GM23338 (cell line): ENCODE measurements around the gene CNGB1. TPM values are rescaled to one million over a fixed set of nuclear protein-coding genes. Genes with fewer than 3 reads are reported as not detected.

Experiments
- ATAC-seq: fragments of 200-7000 bp; cut with Tn5 transposase; 3 replicates; pipeline ENCODE4 v1.9.1; 2020
- DNase-seq: peaks from one replicate; pipeline ENCODE4 v3.0.0-alpha.2; 2015; ENCODE audit warnings: low spot score
- H2AFZ ChIP-seq: fragments of 200-600 bp; sonication (generic); 2 replicates; pipeline ENCODE4 v1.8.0; 2016; ENCODE audit warnings: antibody characterized with exemption, mild to moderate bottlenecking, moderate library complexity
- H3F3A ChIP-seq: fragments of 200-600 bp; sonication (generic); replicated peaks from 2 replicates; pipeline ENCODE4 v1.8.0; 2017; ENCODE audit warnings: antibody characterized with exemption, mixed run types, low read depth
- H3K27ac ChIP-seq: fragments of 200-600 bp; sonication (generic); 2 replicates; pipeline ENCODE4 v1.6.1; 2016; ENCODE audit warnings: low read depth
- H3K27me3 ChIP-seq: fragments of 200-600 bp; sonication (generic); 2 replicates; pipeline ENCODE4 v1.8.0; 2016; ENCODE audit warnings: mild to moderate bottlenecking, mixed run types, moderate library complexity; ENCODE audit not compliant: insufficient read depth
- H3K36me3 ChIP-seq: fragments of 200-600 bp; sonication (generic); 2 replicates; pipeline ENCODE4 v1.8.0; 2016; ENCODE audit warnings: mild to moderate bottlenecking; ENCODE audit not compliant: insufficient read depth
- H3K4me1 ChIP-seq: fragments of 200-600 bp; sonication (generic); 2 replicates; pipeline ENCODE4 v1.8.0; 2016; ENCODE audit warnings: mild to moderate bottlenecking, moderate library complexity; ENCODE audit not compliant: insufficient read depth
- H3K4me2 ChIP-seq: fragments of 200-600 bp; sonication (generic); 2 replicates; pipeline ENCODE4 v1.7.1; 2017; ENCODE audit warnings: mixed run types
- H3K4me3 ChIP-seq: fragments of 200-600 bp; sonication (generic); 2 replicates; pipeline ENCODE4 v1.6.1; 2016; ENCODE audit warnings: mixed run types
- H3K79me2 ChIP-seq: fragments of 200-600 bp; sonication (generic); replicated peaks from 2 replicates; pipeline ENCODE4 v1.8.0; 2017; ENCODE audit warnings: mild to moderate bottlenecking; ENCODE audit not compliant: insufficient read depth
- H3K9me2 ChIP-seq: fragments of 200-600 bp; sonication (generic); 2 replicates; pipeline ENCODE4 v1.8.0; 2017; ENCODE audit not compliant: insufficient read depth
- H4K20me1 ChIP-seq: fragments of 200-600 bp; sonication (generic); replicated peaks from 2 replicates; pipeline ENCODE4 v1.8.0; 2017; ENCODE audit warnings: mild to moderate bottlenecking; ENCODE audit not compliant: insufficient read depth
- H3K27ac Mint-ChIP-seq: 2 replicates; pipeline ENCODE4 v1.8.0; 2020; ENCODE audit warnings: inconsistent platforms, mild to moderate bottlenecking, moderate library complexity, mixed read lengths
- H3K27me3 Mint-ChIP-seq: 3 replicates; pipeline ENCODE4 v1.8.0; 2022; ENCODE audit warnings: low read depth, mild to moderate bottlenecking, moderate library complexity, mixed read lengths, inconsistent platforms; ENCODE audit not compliant: insufficient read depth, poor library complexity
- H3K36me3 Mint-ChIP-seq: 3 replicates; pipeline ENCODE4 v1.8.0; 2021; ENCODE audit warnings: low read depth, mild to moderate bottlenecking, inconsistent platforms, moderate library complexity, mixed read lengths
- H3K4me1 Mint-ChIP-seq: 3 replicates; pipeline ENCODE4 v1.8.0; 2020; ENCODE audit warnings: mild to moderate bottlenecking, inconsistent platforms, mixed read lengths
- H3K4me3 Mint-ChIP-seq: 3 replicates; pipeline ENCODE4 v1.8.0; 2021; ENCODE audit warnings: moderate library complexity, mild to moderate bottlenecking, inconsistent platforms, mixed read lengths
- H3K9me3 Mint-ChIP-seq: 3 replicates; pipeline ENCODE4 v1.8.0; 2020; ENCODE audit warnings: moderate library complexity, mild to moderate bottlenecking, inconsistent platforms, mixed read lengths
- CREB1 ChIP-seq: fragments of 250-450 bp; sonication (Bioruptor Pico); IDR thresholded peaks from 2 replicates; pipeline ENCODE4 v1.5.0; 2020; ENCODE audit warnings: low read depth, mild to moderate bottlenecking, moderate library complexity
- EZH2 ChIP-seq: fragments of 200-600 bp; sonication (generic); IDR thresholded peaks from one replicate; pipeline ENCODE4 v1.8.0; 2017; ENCODE audit warnings: antibody characterized with exemption, mild to moderate bottlenecking, low read depth; ENCODE audit not compliant: unreplicated experiment
- EZH2phosphoT487 ChIP-seq: fragments of 200-600 bp; sonication (generic); IDR thresholded peaks from one replicate; pipeline ENCODE4 v1.8.1; 2018; ENCODE audit warnings: antibody characterized with exemption; ENCODE audit not compliant: unreplicated experiment
- NANOG ChIP-seq: IDR thresholded peaks from 2 replicates; pipeline ENCODE4 v1.6.1; 2016; ENCODE audit warnings: antibody characterized with exemption, borderline replicate concordance
- POLR2AphosphoS5 ChIP-seq: IDR thresholded peaks from 2 replicates; pipeline ENCODE4 v1.6.1; 2016; ENCODE audit warnings: antibody characterized with exemption, low read depth
- REST ChIP-seq: IDR thresholded peaks from one replicate; pipeline ENCODE4 v1.6.1; 2018; ENCODE audit warnings: antibody characterized with exemption; ENCODE audit not compliant: unreplicated experiment
- ZNF114 ChIP-seq: fragments of 250-450 bp; sonication (Bioruptor Pico); IDR thresholded peaks from 2 replicates; pipeline ENCODE4 v1.5.0; 2020; ENCODE audit warnings: mild to moderate bottlenecking, moderate library complexity
- ZNF331 ChIP-seq: fragments of 250-450 bp; sonication (Bioruptor Pico); IDR thresholded peaks from 2 replicates; pipeline ENCODE4 v1.5.0; 2020; ENCODE audit warnings: low read depth, mild to moderate bottlenecking, moderate library complexity
- ZNF462 ChIP-seq: fragments of 250-450 bp; sonication (Bioruptor Pico); IDR thresholded peaks from 2 replicates; pipeline ENCODE4 v1.5.0; 2020; ENCODE audit warnings: mild to moderate bottlenecking, moderate library complexity
- polyA plus RNA-seq: library from polyadenylated mRNA; unstranded; fragments of >200 nt; fragmentation: Nextera tagmentation; extraction: Ambion mirVana; gene quantifications from 2 replicates; pipeline ENCODE4 v1.2.1, GENCODE V29; 2016
- total RNA-seq: library from RNA; depleted of rRNA; stranded (reverse); fragments of >200 nt; shearing (Covaris generic); gene quantifications from 2 replicates; pipeline ENCODE4 v1.2.3, GENCODE V29; 2014

Gene CNGB1
- total and polyA plus RNA-seq, 2 experiments from 2014 or later, result not detected

GRCh38 chr16:57993438-57993837 lies 22.5 kb upstream of the CNGB1 start:
- H3K4me3 Mint-ChIP-seq, result no peak overlapping the region
- H3K4me1 Mint-ChIP-seq, result peaks cover 18% of the 10 kb centered on the region
- peaks cover 17% of the 10 kb centered on the region for H3K27me3 Mint-ChIP-seq
- peak overlapping the region; percentile 83; the same call in 1 of the 2 replicates for H3K27ac Mint-ChIP-seq
- DNase-seq (no peak), ATAC-seq (no peak)
- Histone ChIP-seq H4K20me1 (no peaks in the 10 kb centered on the region), H3K27ac (no peak overlapping the region), H3K9me2 (no peaks in the 10 kb centered on the region), H3K4me3 (no peak overlapping the region), H3K4me2 (no peak overlapping the region), H3K27me3 (no peaks in the 10 kb centered on the region), H3K4me1 (no peaks in the 10 kb centered on the region), H3F3A (no peaks in the 10 kb centered on the region), H3K79me2 (no peaks in the 10 kb centered on the region), H3K36me3 (no peaks in the 10 kb centered on the region), H2AFZ (no peak overlapping the region)
- TF ChIP-seq EZH2phosphoT487, result no peak
- no peak for TF ChIP-seq REST
- TF ChIP-seq ZNF114 (CRISPR knock-in tag), result no peak
- no peaks in the 10 kb centered on the region for H3K9me3 Mint-ChIP-seq
- H3K36me3 Mint-ChIP-seq, result peaks cover 6% of the 10 kb centered on the region; the same call in 2 of the 3 replicates

GRCh38 chr16:57992084-57992483 lies 21.2 kb upstream of the CNGB1 start:
- H4K20me1 ChIP-seq, result no peaks in the 10 kb centered on the region
- no peak overlapping the region for H3K4me3 ChIP-seq
- no peak overlapping the region for H3K4me2 ChIP-seq
- Mint-ChIP-seq H3K27me3 (peaks cover 16% of the 10 kb centered on the region), H3K9me3 (no peaks in the 10 kb centered on the region), H3K27ac (no peak overlapping the region), H3K36me3 (peaks cover 2% of the 10 kb centered on the region; the same call in 2 of the 3 replicates), H3K4me3 (no peak overlapping the region), H3K4me1 (peaks cover 14% of the 10 kb centered on the region)
- H3K79me2 ChIP-seq, result no peaks in the 10 kb centered on the region
- no peaks in the 10 kb centered on the region for H3F3A ChIP-seq
- no peak overlapping the region for H3K27ac ChIP-seq
- no peak for ATAC-seq
- H3K4me1 ChIP-seq, result no peaks in the 10 kb centered on the region
- no peak overlapping the region for H2AFZ ChIP-seq
- peaks cover 4% of the 10 kb centered on the region; the same call in 1 of the 2 replicates for H3K27me3 ChIP-seq
- no peaks in the 10 kb centered on the region for H3K9me2 ChIP-seq
- DNase-seq, result no peak
- H3K36me3 ChIP-seq, result no peaks in the 10 kb centered on the region
- TF ChIP-seq ZNF331, result no peak
- no peak for TF ChIP-seq EZH2
- no peak for TF ChIP-seq ZNF462 (CRISPR knock-in tag)
- no peak for TF ChIP-seq POLR2AphosphoS5
- TF ChIP-seq CREB1 (CRISPR knock-in tag), result no peak
- TF ChIP-seq NANOG, result no peak
- TF ChIP-seq REST, result no peak
